C4-2B (cell line): ENCODE data around the gene ITGA8.

Experiments
- CTCF ChIP-seq: fragments of 450-650 bp; conservative IDR thresholded peaks from 2 replicates; pipeline ENCODE4 v1.5.1; 2017; ENCODE audit warnings: mild to moderate bottlenecking
- ZFX ChIP-seq: fragments of 450-650 bp; IDR thresholded peaks from 2 replicates; pipeline ENCODE4 v1.6.1; 2017

DNA sequence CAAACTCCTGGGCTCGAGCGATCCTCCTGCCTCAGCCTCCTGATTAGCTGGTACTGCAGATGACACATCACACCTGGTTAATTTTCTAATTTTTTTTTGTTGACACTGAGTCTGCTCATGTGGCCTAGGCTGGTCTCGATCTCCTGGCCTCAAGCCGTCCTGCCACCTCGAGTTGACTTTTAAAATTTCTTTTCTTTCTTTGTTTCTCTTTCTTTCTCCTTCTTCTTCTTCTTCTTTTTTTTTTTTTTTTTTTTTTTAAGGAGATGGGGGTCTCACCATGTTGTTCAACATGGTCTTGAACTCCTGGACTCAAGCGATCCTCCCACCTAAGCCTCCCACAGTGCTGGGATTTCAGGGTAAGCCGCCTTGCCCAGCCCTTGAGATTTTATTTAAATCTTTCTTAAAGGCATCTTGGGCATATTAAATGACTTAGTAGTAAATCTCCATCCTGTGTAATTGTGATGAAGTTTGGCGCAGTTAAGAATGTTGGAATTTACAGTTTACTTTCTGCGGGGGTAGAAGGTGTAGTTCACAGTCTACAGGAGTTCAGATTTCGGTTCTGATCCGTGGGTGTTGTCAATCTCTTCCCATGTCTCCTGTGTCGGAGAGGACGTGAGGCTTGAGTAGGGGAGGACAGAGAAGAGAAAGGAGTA, 1.0 kb upstream of the ITGA8 start:
- TF ChIP-seq CTCF: no peak
- TF ChIP-seq ZFX: no peak
